ENCODE results near the gene ZSCAN5B.
"Not testable (repeated sequence)": the region's sequence is repeated elsewhere in the genome, so short reads cannot be mapped to it uniquely, and the experiment has no call there.

ZSCAN5B gene, protein sequence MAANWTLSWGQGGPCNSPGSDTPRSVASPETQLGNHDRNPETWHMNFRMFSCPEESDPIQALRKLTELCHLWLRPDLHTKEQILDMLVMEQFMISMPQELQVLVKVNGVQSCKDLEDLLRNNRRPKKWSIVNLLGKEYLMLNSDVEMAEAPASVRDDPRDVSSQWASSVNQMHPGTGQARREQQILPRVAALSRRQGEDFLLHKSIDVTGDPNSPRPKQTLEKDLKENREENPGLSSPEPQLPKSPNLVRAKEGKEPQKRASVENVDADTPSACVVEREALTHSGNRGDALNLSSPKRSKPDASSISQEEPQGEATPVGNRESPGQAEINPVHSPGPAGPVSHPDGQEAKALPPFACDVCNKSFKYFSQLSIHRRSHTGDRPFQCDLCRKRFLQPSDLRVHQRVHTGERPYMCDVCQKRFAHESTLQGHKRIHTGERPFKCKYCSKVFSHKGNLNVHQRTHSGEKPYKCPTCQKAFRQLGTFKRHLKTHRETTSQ

DNA sequence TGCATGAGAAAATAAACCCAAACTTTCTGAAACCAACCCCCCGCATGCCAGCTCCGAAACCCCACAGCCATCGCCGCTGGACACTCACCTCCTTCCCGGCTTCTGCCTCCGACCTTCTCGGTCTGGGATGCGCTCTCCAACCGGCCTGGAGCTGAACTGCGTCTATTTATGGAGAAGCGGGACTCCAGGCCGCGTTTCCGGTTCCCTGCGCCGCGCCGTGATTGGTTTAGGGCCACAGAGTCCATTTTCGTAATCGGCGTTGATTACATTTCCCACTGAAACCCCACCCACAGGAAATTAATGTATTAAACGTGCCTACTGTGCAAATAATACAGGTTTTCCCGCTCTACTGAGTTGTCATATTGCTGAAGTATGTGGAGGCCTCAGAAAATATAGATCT is at the start of gene ZSCAN5B:
TSS of gene ZSCAN5B (minus strand) at position 138 of the 400 bp plus-strand sequence. CDS start 4,731 bp downstream, outside the sequence.
- not testable (repeated sequence) for DNase-seq

GRCh38 chr19:56245764-56246163 is 48.2 kb upstream of the ZSCAN5B start:
- DNase-seq, result not testable (repeated sequence)

- DNase-seq, result no peak
These were observed 47.6 kb upstream of the ZSCAN5B start for GRCh38 chr19:56245121-56245740.

DNA sequence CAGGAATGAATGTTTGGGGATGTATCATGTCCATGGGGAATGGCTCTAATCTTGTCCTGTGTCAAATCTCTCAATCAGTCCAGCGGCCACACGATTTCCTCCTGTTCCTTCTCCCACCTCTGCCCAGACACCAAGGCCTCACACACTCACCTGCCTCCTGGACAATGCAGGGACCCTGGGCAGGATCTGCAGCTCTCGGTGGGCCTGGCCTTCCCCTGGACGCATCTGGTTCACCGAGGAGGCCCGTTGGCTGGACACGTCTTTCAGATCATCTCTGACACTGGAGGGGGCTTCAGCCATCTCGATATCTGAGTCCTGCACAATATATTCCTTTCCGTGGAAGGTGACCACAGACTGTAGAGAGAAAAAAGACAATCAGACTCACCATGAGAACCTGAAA is 25.9 kb upstream of the ZSCAN5B start:
- no peak for DNase-seq

DNA sequence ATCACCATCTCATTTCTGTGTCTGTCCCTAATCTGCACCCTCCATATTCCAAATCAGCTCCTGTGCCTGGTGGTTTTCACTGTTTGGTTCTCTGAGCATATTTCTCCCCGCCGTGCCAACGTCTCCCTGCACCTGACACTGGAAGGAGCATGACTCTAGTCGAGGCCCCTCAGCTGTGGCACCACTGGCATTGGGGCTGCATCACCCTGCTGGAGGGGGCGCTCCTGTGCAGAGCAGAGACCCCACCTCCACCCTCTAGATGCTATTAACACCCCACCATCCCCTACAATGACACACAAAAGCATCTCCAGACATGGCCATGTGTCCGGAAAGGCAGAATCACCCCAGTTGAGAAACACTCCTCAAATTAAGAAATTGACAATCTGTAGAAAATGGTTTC is 25.3 kb upstream of the ZSCAN5B start:
- DNase-seq, result no peak

GRCh38 chr19:56221851-56222250 is 24.3 kb upstream of the ZSCAN5B start:
- DNase-seq, result no peak

- DNase-seq, result not testable (repeated sequence)
These were observed 23.9 kb upstream of the ZSCAN5B start for GRCh38 chr19:56221442-56221841.

GRCh38 chr19:56218961-56219360 is 21.4 kb upstream of the ZSCAN5B start:
- no peak for DNase-seq

- no peak for DNase-seq
These were observed 19.7 kb upstream of the ZSCAN5B start for GRCh38 chr19:56217039-56217949.

DNA sequence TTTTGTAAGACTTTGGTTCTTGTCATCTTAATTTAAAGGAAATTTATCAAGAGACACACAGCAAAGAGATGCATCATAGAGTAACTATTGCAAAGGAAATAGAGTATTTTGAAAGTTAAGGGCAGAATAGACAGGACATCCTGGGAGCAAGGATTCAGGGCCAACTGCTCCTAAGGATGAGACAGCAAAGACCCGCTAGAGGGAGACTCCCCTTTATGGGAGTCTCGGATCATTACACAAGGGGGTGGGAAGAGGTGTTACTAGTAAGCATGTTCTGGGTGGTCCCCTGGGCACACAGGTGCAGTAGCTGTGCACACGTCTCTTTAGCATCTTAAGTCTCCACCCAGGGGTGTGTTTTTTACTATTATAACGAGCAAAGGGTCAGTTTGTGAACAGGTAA is 14.1 kb upstream of the ZSCAN5B start:
- DNase-seq, result no peak

DNA sequence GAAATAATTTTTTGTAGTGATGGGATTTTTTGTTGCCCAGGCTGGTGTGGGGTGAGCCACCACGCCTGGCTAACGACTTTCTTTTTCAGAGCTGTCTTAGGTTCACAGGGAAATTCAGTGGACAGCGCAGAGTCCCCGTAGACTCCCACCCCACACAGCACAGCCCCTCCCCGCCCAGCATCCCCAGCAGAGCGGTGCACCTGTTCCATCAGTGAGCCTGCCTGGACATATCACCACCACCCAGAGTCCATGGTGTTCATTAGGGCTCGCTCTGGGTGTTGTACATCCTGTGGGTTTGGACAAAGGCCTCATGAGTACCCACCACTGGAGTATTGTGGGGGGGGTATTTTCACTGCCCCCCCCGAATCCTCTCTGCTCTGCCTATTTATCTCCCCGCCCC is 12.5 kb upstream of the ZSCAN5B start:
- not testable (repeated sequence) for DNase-seq

GRCh38 chr19:56209091-56209490 is 11.5 kb upstream of the ZSCAN5B start:
- DNase-seq, result no peak

DNA sequence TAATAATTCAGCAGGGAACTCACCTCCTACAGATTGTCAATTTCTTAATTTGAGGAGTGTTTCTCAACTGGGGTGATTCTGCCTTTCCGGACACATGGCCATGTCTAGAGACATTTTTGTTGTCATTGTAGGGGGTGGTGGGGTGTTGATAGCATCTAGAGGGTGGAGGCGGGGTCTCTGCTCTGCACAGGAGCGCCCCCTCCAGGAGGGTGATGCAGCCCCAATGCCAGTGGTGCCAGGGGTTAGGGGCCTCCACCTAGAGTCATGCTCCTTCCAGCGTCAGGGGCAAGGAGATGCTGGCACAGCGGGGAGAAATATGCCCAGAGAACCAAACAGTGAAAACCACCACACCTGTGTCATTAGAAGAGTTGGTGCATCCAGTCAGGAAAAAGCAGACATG is 10.0 kb upstream of the ZSCAN5B start:
- not testable (repeated sequence) for DNase-seq

DNA sequence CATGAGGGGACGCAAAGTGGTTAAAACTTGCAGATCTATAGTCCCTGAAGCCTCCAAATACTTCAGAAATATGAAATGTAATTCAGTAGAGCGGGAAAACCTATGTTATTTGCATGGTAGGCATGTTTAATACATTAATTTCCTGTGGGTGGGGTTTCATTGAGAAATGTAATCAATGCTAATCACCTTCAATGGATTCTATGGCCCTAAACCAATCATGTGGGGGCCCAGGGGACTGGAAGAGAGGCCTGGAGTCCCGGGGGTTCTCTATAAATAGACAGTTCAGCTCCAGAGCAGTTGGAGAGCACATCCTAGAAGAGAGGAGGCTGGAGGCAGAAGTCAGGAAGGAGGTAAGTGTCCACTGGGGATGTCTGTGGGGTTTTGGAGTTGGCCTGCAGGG is 4.4 kb upstream of the ZSCAN5B start, which contains the start of gene ZSCAN5C:
TSS of gene ZSCAN5C (plus strand) at position 301 of the 400 bp plus-strand sequence. CDS start 3,641 bp downstream, outside the sequence.
- no peak for DNase-seq

DNA sequence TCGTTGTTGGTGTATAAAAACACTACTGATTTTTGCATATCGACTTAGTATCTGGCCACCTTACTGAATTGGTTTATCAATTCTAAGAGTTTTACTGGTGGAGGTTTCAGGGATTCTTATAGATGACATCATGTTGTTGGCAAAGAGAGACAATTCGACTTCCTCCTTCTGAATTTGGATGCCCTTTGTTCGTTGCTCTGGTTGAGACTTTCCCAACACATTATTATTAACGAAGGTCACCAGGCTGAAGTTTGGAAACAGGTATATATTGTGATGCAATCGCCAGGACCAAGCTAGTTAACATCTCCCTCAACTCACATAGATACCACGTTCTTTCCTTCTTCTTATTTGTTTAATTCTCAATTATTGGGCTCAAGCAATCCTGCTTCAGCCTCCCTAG is 2.1 kb upstream of the ZSCAN5B start:
- no peak for DNase-seq

GRCh38 chr19:56193981-56194640 is 3.5 kb downstream of the ZSCAN5B start:
- DNase-seq, result no peak

DNA sequence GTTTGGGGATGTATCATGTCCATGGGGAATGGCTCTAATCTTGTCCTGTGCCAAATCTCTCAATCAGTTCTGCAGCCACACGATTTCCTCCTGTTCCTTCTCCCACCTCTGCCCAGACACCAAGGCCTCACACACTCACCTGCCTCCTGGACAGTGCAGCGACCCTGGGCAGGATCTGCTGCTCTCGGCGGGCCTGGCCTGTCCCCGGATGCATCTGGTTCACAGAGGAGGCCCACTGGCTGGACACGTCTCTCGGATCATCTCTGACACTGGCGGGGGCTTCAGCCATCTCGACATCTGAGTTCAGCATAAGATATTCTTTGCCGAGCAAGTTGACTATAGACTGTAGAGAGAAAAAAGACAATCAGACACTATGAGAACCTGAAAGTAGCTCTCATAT is 5.9 kb downstream of the ZSCAN5B start:
- DNase-seq, result no peak

DNA sequence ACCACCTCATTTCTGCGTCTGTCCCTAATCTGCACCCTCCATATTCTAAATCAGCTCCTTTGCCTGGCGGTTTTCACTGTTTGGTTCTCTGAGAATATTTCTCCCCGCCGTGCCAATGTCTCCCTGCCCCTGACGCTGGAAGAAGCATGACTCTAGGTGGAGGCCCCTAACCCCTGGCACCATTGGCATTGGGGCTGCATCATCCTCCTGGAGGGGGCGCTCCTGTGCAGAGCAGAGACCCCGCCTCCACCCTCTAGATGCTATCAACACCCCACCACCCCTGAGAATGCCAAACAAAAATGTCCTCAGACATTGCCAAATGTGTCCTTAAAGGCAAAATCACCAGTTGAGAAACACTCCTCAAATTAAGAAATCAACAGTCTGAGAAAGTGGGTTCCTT is 6.5 kb downstream of the ZSCAN5B start:
- DNase-seq, result no peak

DNA sequence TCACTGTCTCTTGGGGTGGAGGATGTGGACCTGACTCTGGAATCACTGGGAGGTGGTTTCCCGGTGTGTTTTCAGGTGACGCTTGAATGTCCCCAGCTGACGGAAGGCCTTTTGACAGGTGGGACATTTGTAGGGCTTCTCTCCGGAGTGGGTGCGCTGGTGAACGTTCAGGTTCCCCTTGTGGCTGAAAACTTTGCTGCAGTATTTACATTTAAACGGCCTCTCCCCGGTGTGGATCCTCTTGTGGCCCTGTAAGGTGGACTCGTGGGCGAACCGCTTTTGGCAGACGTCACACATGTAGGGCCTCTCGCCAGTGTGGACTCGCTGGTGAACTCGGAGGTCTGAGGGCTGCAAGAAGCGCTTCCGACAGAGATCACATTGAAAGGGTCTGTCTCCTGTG is 7.8 kb downstream of the ZSCAN5B start:
- DNase-seq, result no peak

GRCh38 chr19:56177564-56178243 is 19.9 kb downstream of the ZSCAN5B start:
- no peak for DNase-seq

- no peak for DNase-seq
These were observed 20.7 kb downstream of the ZSCAN5B start for GRCh38 chr19:56176881-56177280.

- not testable (repeated sequence) for DNase-seq
These were observed 21.3 kb downstream of the ZSCAN5B start for GRCh38 chr19:56176310-56176709.

Measured in stimulated activated CD4-positive, alpha-beta T cell treated with anti-CD3 and anti-CD28 coated beads, Interleukin-4, amount 100 ng/mL, for 1 hour (primary cell).